HCT116 (cell line): Measurements from ENCODE around the gene DHX16.

ENCODE experiments used
- EZH2 ChIP-seq: fragments of 200-600 bp; sonication (generic); IDR thresholded peaks from 2 replicates; pipeline ENCODE4 v1.6.1; 2017; ENCODE audit warnings: antibody characterized with exemption, mixed run types
- EZH2phosphoT487 ChIP-seq: fragments of 200-600 bp; IDR thresholded peaks from 2 replicates; pipeline ENCODE4 v1.6.1; 2018; ENCODE audit warnings: antibody characterized with exemption, borderline replicate concordance
- REST ChIP-seq: IDR thresholded peaks from 2 replicates; pipeline ENCODE4 v1.6.1; 2012; ENCODE audit warnings: low read depth
- SIN3A ChIP-seq: IDR thresholded peaks from 2 replicates; pipeline ENCODE4 v1.6.1; 2012; ENCODE audit warnings: low read depth
- SP1 ChIP-seq: IDR thresholded peaks from 2 replicates; pipeline ENCODE4 v1.6.1; 2012; ENCODE audit warnings: low read depth
- YY1 ChIP-seq: IDR thresholded peaks from 2 replicates; pipeline ENCODE4 v1.6.1; 2011; ENCODE audit warnings: low read length, low read depth, moderate library complexity, mild to moderate bottlenecking; ENCODE audit not compliant: insufficient replicate concordance; ENCODE audit errors: extremely low read depth
- ZNF274 ChIP-seq: fragments of 200-500 bp; sonication (Bioruptor generic); IDR thresholded peaks from 2 replicates; pipeline ENCODE4 v1.6.1; 2014; ENCODE audit warnings: mild to moderate bottlenecking, low read depth, low read length, inconsistent platforms
- TF ChIP-seq, protein P1 (sequence below), 3 experiments: fragments of 200-600 bp in 1 of 3; sonication (generic) in 1 of 3; IDR thresholded peaks in 2 of 3; conservative IDR thresholded peaks in 1 of 3; 2 replicates each; pipeline ENCODE4 v1.5.1; 2012 to 2017; ENCODE audit warnings: low read depth in 2 of 3, low read length in 2 of 3, antibody characterized with exemption in 1 of 3, borderline replicate concordance in 1 of 3, control low read depth in 1 of 3, mild to moderate bottlenecking in 1 of 3, mixed read lengths in 1 of 3, mixed run types in 1 of 3, moderate library complexity in 1 of 3; ENCODE audit not compliant: insufficient read depth in 1 of 3

DNA sequence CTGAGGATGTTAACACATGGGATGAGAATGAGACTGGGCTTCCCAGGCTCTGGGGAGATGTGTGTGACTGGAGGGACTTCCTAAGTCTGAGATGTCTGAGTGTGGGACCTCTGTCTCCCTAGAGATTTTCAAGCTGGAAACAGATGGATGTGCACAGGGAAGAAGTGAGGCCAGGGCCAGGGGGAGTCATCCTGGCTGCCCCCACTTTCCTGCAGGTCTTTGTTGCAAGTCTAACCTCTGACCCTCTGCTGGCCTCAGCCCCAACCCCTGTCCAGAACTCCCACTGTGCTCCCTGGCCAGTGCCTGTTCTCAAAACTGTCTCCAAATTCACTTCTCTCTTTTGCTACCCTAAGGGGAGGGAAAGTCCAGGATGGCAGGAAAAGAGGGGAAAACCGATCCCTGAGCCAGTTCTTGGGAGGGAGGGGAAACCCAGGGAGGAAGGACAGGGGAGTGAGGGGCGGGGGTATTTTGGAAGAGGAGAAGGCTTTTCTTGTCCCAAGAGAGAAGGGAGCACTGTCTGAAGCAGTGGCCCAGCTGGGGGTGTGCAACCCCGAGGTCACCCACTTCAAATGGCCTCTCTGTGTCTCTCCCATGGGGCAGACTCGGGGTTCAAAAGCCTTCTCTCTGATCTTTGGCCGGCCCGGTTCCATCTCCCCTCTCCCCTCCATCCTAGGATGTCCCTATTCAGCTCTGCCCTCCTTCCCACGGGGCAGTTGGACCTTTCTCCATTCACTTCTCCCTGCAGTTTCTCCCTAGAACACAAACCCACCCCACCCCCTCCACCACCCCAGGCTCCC, 10.6 kb upstream of the DHX16 start:
- TF ChIP-seq EZH2phosphoT487 (no peak), SP1 (no peak), ZNF274 (no peak), EZH2 (no peak), REST (no peak), SIN3A (no peak), YY1 (no peak)
- TF ChIP-seq, protein P1, sequence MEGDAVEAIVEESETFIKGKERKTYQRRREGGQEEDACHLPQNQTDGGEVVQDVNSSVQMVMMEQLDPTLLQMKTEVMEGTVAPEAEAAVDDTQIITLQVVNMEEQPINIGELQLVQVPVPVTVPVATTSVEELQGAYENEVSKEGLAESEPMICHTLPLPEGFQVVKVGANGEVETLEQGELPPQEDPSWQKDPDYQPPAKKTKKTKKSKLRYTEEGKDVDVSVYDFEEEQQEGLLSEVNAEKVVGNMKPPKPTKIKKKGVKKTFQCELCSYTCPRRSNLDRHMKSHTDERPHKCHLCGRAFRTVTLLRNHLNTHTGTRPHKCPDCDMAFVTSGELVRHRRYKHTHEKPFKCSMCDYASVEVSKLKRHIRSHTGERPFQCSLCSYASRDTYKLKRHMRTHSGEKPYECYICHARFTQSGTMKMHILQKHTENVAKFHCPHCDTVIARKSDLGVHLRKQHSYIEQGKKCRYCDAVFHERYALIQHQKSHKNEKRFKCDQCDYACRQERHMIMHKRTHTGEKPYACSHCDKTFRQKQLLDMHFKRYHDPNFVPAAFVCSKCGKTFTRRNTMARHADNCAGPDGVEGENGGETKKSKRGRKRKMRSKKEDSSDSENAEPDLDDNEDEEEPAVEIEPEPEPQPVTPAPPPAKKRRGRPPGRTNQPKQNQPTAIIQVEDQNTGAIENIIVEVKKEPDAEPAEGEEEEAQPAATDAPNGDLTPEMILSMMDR (IDR thresholded peaks at IDR 0.05 in 2 of 3, conservative IDR thresholded peaks at IDR 0.05 in 1 of 3; ENCODE audit: borderline replicate concordance in 1 of 3, insufficient read depth in 1 of 3, low read depth in 2 of 3, low read length in 2 of 3) = no peak
